Thyroid gland (tissue), 4 donors: ENCODE results near the gene PTPRN2. TPM values are rescaled to one million over a fixed set of nuclear protein-coding genes. Genes with fewer than 3 reads are reported as not detected.

Experiments used
- DNase-seq, 2 donors: peaks; one replicate each; pipeline ENCODE4 v3.0.0-alpha.2; 2019
- H3K27ac ChIP-seq, 3 donors: fragments of 200-600 bp; sonication (generic); 1 replicate in 2 of 3; 2 replicates in 1 of 3; pipeline ENCODE4 v1.5.1; 2016 to 2019; ENCODE audit warnings: mild to moderate bottlenecking in 1 of 3, moderate library complexity in 1 of 3
- H3K27me3 ChIP-seq: fragments of 200-600 bp; sonication (generic); one replicate; pipeline ENCODE4 v1.5.1; 2019
- H3K36me3 ChIP-seq, 2 donors: fragments of 200-600 bp; sonication (generic); one replicate each; pipeline ENCODE4 v1.5.1; 2016 to 2019
- H3K4me1 ChIP-seq, 2 donors: fragments of 200-600 bp; sonication (generic); one replicate each; pipeline ENCODE4 v1.5.1; 2017 to 2019
- H3K4me3 ChIP-seq, 3 donors: fragments of 200-600 bp; sonication (generic); replicated peaks in 1 of 3; 1 replicate in 2 of 3; 2 replicates in 1 of 3; pipeline ENCODE4 v1.5.1; 2016; ENCODE audit warnings: mild to moderate bottlenecking in 1 of 3
- H3K9me3 ChIP-seq: fragments of 200-600 bp; sonication (generic); one replicate; pipeline ENCODE4 v1.5.1; 2017
- POLR2A ChIP-seq, 2 donors: fragments of 450-650 bp; IDR thresholded peaks; one replicate each; pipeline ENCODE4 v1.6.1; 2017; ENCODE audit warnings: antibody characterized with exemption in 2 of 2, mild to moderate bottlenecking in 2 of 2, moderate library complexity in 1 of 2
- WGBS, 2 donors: methylation state at CpG; one replicate each; pipeline ENCODE4 v1.1.5; 2017; 5-methylcytosine and 5-hydroxymethylcytosine counted together
- intact Hi-C: fragments of 100-400 bp; cut with DNase I; formaldehyde crosslinking; loops from one replicate; pipeline ENCODE4 v1.15.1; 2023
- total RNA-seq, 4 donors: library from RNA; depleted of rRNA; stranded (reverse); fragments of >200 nt; gene quantifications; one replicate each; pipeline ENCODE4 v1.2.3, GENCODE V29; 2016
- TF ChIP-seq, protein P1 (sequence below), 6 experiments: fragments of 200-600 bp in 3 of 6; fragments of 450-650 bp in 3 of 6; sonication (generic) in 3 of 6; IDR thresholded peaks; one replicate each; pipeline ENCODE4 v1.5.1; 2016 to 2019; ENCODE audit warnings: antibody characterized with exemption in 6 of 6, mild to moderate bottlenecking in 2 of 6, inconsistent platforms in 1 of 6, moderate library complexity in 1 of 6

Gene PTPRN2
- total RNA-seq, 4 donors from 2014 or later = 4.2 to 9.9 (median 7.7) TPM

- Histone ChIP-seq H3K36me3 (peaks cover 0 to 5% of the 10 kb centered on the region in 2 donors), H3K27ac (no peak overlapping the region), H3K9me3 (no peaks in the 10 kb centered on the region), H3K27me3 (no peaks in the 10 kb centered on the region), H3K4me3 (no peak overlapping the region), H3K4me1 (no peaks in the 10 kb centered on the region)
- 86 to 92% methylated on average over 19 of the region's 19 CpGs for WGBS, 2 donors
- TF ChIP-seq, protein P1, sequence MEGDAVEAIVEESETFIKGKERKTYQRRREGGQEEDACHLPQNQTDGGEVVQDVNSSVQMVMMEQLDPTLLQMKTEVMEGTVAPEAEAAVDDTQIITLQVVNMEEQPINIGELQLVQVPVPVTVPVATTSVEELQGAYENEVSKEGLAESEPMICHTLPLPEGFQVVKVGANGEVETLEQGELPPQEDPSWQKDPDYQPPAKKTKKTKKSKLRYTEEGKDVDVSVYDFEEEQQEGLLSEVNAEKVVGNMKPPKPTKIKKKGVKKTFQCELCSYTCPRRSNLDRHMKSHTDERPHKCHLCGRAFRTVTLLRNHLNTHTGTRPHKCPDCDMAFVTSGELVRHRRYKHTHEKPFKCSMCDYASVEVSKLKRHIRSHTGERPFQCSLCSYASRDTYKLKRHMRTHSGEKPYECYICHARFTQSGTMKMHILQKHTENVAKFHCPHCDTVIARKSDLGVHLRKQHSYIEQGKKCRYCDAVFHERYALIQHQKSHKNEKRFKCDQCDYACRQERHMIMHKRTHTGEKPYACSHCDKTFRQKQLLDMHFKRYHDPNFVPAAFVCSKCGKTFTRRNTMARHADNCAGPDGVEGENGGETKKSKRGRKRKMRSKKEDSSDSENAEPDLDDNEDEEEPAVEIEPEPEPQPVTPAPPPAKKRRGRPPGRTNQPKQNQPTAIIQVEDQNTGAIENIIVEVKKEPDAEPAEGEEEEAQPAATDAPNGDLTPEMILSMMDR (IDR thresholded peaks at IDR 0.05) = no peak
- no peak for TF ChIP-seq POLR2A (IDR thresholded peaks at IDR 0.05)
- intact Hi-C loops = no loop called here
- no peak for DNase-seq
Observed at GRCh38 chr7:157544226-157544625, 1043.4 kb downstream of the PTPRN2 start.

GRCh38 chr7:157543791-157544190 lies 1043.8 kb downstream of the PTPRN2 start:
- Histone ChIP-seq H3K27ac (no peak overlapping the region), H3K9me3 (no peaks in the 10 kb centered on the region), H3K4me1 (no peaks in the 10 kb centered on the region), H3K36me3 (peaks cover 0 to 5% of the 10 kb centered on the region in 2 donors), H3K27me3 (no peaks in the 10 kb centered on the region), H3K4me3 (no peak overlapping the region)
- TF ChIP-seq, protein P1 (IDR thresholded peaks at IDR 0.05) = no peak
- no peak for TF ChIP-seq POLR2A (IDR thresholded peaks at IDR 0.05)
- 90 to 91% methylated on average over 12 of the region's 12 CpGs for WGBS, 2 donors
- no peak for DNase-seq
- intact Hi-C loops = no loop called here

- intact Hi-C loops = no loop called here
- Histone ChIP-seq H3K4me3 (no peak overlapping the region), H3K9me3 (no peaks in the 10 kb centered on the region), H3K36me3 (peaks cover 0 to 5% of the 10 kb centered on the region in 2 donors), H3K27me3 (no peaks in the 10 kb centered on the region), H3K27ac (no peak overlapping the region), H3K4me1 (no peaks in the 10 kb centered on the region)
- no peak for TF ChIP-seq POLR2A (IDR thresholded peaks at IDR 0.05)
- TF ChIP-seq, protein P1 (IDR thresholded peaks at IDR 0.05) = no peak
- 95 to 97% methylated on average over 11 of the region's 11 CpGs for WGBS, 2 donors
- no peak for DNase-seq
Observed at GRCh38 chr7:157543276-157543675, 1044.3 kb downstream of the PTPRN2 start.

- no peak overlapping the region for H3K4me3 ChIP-seq
- no peak for TF ChIP-seq POLR2A (IDR thresholded peaks at IDR 0.05)
- TF ChIP-seq, protein P1 (IDR thresholded peaks at IDR 0.05) = no peak
- DNase-seq = no peak
- H3K36me3 ChIP-seq = no peaks in the 10 kb centered on the region
- H3K27me3 ChIP-seq = no peaks in the 10 kb centered on the region
- H3K27ac ChIP-seq = no peak overlapping the region
- H3K9me3 ChIP-seq = no peaks in the 10 kb centered on the region
- WGBS, 2 donors = 85 to 91% methylated on average over 15 to 33 of the region's 33 CpGs
- intact Hi-C loops = no loop called here
- H3K4me1 ChIP-seq = no peaks in the 10 kb centered on the region
Observed at GRCh38 chr7:157542068-157543021, 1045.3 kb downstream of the PTPRN2 start.
